Gastroesophageal sphincter (tissue), 4 donors: ENCODE results near the gene HMG20B. TPM values are rescaled to one million over a fixed set of nuclear protein-coding genes. Genes with fewer than 3 reads are reported as not detected.

Experiments used
- ATAC-seq: fragments of 150-250 bp; one replicate; pipeline ENCODE4 v1.9.1; 2016; ENCODE audit warnings: mild to moderate bottlenecking, moderate library complexity
- H3K27ac ChIP-seq, 4 donors: fragments of 200-600 bp; sonication (generic) in 3 of 4; 1 replicate in 3 of 4; 2 replicates in 1 of 4; pipeline ENCODE4 v1.5.1; 2016 to 2019
- H3K27me3 ChIP-seq: fragments of 200-600 bp; sonication (generic); one replicate; pipeline ENCODE4 v1.5.1; 2019
- H3K36me3 ChIP-seq, 2 donors: fragments of 200-600 bp; sonication (generic); one replicate each; pipeline ENCODE4 v1.5.1; 2019; ENCODE audit warnings: control low read depth in 1 of 2
- H3K4me1 ChIP-seq, 3 donors: fragments of 200-600 bp; sonication (generic); 1 replicate in 2 of 3; 2 replicates in 1 of 3; pipeline ENCODE4 v1.5.1; 2016 to 2019; ENCODE audit warnings: control low read depth in 2 of 3
- H3K4me3 ChIP-seq, 2 donors: fragments of 200-600 bp; sonication (generic); one replicate each; pipeline ENCODE4 v1.5.1; 2019; ENCODE audit warnings: mild to moderate bottlenecking in 1 of 2, moderate library complexity in 1 of 2
- H3K9me3 ChIP-seq, 3 donors: fragments of 200-600 bp; sonication (generic); one replicate each; pipeline ENCODE4 v1.5.1; 2017 to 2019; ENCODE audit warnings: control low read depth in 2 of 3
- CTCF ChIP-seq, 4 experiments: fragments of 200-600 bp in 2 of 4; fragments of 450-650 bp in 2 of 4; sonication (generic) in 1 of 4; IDR thresholded peaks; one replicate each; pipeline ENCODE4 v1.5.1; 2017 to 2019; ENCODE audit warnings: antibody characterized with exemption in 4 of 4, mild to moderate bottlenecking in 2 of 4, moderate library complexity in 2 of 4
- EP300 ChIP-seq: sonication (generic); formaldehyde crosslinking; IDR thresholded peaks from one replicate; pipeline ENCODE4 v1.6.1; 2017; ENCODE audit warnings: antibody characterized with exemption, mild to moderate bottlenecking
- POLR2A ChIP-seq, 2 donors: fragments of 450-650 bp; IDR thresholded peaks; one replicate each; pipeline ENCODE4 v1.6.1; 2017; ENCODE audit warnings: antibody characterized with exemption in 2 of 2, mild to moderate bottlenecking in 2 of 2, moderate library complexity in 1 of 2
- POLR2AphosphoS5 ChIP-seq: sonication (generic); formaldehyde crosslinking; IDR thresholded peaks from one replicate; pipeline ENCODE4 v1.6.1; 2017; ENCODE audit warnings: antibody characterized with exemption
- WGBS, 2 donors: methylation state at CpG; one replicate each; pipeline ENCODE4 v1.1.5; 2018; ENCODE audit warnings: low coverage in 1 of 2; 5-methylcytosine and 5-hydroxymethylcytosine counted together
- total RNA-seq, 4 donors: library from RNA; depleted of rRNA; stranded (reverse); fragments of >200 nt; gene quantifications; one replicate each; pipeline ENCODE4 v1.1.0, GENCODE V29; 2016

HMG20B gene
- total RNA-seq, 4 donors from 2014 or later, result 106 to 203 (median 154) TPM

DNA sequence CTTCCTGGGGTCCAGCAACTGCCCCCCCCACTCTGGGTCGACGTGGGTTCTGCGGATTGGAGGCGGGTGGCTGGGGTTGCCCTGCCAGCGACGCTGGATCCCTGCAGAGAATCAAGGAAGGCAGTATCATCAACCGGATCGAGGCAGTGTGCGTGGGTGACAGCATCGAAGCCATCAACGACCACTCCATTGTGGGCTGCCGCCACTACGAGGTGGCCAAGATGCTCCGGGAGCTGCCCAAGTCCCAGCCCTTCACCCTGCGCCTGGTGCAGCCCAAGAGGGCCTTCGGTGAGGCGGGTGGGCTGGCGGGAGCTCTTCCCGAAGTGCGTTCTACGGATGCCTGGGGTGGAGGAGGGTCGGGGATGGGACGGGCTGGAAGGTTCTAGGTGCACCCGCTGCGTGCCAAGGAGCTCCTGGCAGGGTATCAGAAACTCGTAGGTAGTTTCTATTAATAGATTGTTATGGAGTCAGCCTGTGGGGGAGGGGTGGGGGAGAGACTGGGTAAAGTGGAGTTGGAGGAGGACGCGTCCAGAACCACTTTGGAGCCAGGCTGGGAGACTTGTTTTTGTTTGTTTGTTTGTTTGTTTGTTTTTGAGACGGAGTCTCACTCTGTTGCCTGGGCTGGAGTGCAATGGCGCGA, 14.1 kb downstream of the HMG20B start:
- Histone ChIP-seq H3K4me3 (no peak overlapping the region), H3K27ac (peak overlapping the region in 3 of 4 donors; percentile 66 to 76 (median 74)), H3K4me1 (peaks cover 0 to 25% (median 10%) of the 10 kb centered on the region in 3 donors), H3K27me3 (peaks cover 20% of the 10 kb centered on the region), H3K36me3 (peaks cover 0 to 4% of the 10 kb centered on the region in 2 donors), H3K9me3 (no peaks in the 10 kb centered on the region)
- ATAC-seq, result peak; percentile 62
- 56% methylated on average over 5 of the region's 31 CpGs; no CpG with 5 or more reads in 1 of the 2 donors for WGBS, 2 donors
- TF ChIP-seq EP300 (no peak), POLR2AphosphoS5 (no peak), CTCF (IDR thresholded peaks at IDR 0.05) (no peak), POLR2A (IDR thresholded peaks at IDR 0.05) (no peak)

DNA sequence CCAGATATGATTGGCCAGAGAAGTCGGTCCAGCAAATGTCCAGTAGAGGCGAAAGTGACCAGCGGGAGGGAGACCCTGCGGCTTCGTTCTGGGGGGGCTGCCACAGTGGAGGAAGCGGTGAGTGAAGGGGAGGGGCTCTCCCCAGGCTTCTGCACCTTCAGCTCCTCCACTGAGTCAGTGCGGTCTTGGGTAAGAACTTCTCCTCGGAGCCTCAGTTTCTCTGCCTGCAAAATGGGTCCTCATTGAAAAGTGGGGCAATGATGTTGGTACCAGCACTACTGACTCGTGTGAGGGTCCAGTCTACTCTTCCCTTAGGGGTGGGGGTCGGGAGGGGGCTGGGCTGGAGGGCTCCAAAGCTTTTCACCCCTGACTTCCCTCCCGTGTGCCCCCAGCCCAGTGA, 16.7 kb downstream of the HMG20B start:
- Histone ChIP-seq H3K36me3 (peaks cover 0 to 4% of the 10 kb centered on the region in 2 donors), H3K4me1 (peaks cover 0 to 25% (median 10%) of the 10 kb centered on the region in 3 donors), H3K27me3 (peaks cover 20% of the 10 kb centered on the region), H3K4me3 (no peak overlapping the region), H3K27ac (no peak overlapping the region), H3K9me3 (no peaks in the 10 kb centered on the region)
- no peak for TF ChIP-seq CTCF (IDR thresholded peaks at IDR 0.05)
- no peak for ATAC-seq
- WGBS, 2 donors, result 92% methylated on average over 4 of the region's 11 CpGs; no CpG with 5 or more reads in 1 of the 2 donors

- Histone ChIP-seq H3K4me1 (peaks cover 0 to 25% (median 10%) of the 10 kb centered on the region in 3 donors), H3K9me3 (no peaks in the 10 kb centered on the region), H3K27me3 (peaks cover 15% of the 10 kb centered on the region), H3K36me3 (peaks cover 0 to 4% of the 10 kb centered on the region in 2 donors), H3K4me3 (no peak overlapping the region), H3K27ac (no peak overlapping the region)
- no peak for ATAC-seq
- no peak for TF ChIP-seq POLR2A (IDR thresholded peaks at IDR 0.05)
- TF ChIP-seq EP300, result no peak
- TF ChIP-seq POLR2AphosphoS5, result no peak
- no peak for TF ChIP-seq CTCF (IDR thresholded peaks at IDR 0.05)
- no CpG with 5 or more reads among the region's 22 CpGs for whole genome bisulfite sequencing, 2 donors
Observed at GRCh38 chr19:3589949-3590348, 17.2 kb downstream of the HMG20B start.

DNA sequence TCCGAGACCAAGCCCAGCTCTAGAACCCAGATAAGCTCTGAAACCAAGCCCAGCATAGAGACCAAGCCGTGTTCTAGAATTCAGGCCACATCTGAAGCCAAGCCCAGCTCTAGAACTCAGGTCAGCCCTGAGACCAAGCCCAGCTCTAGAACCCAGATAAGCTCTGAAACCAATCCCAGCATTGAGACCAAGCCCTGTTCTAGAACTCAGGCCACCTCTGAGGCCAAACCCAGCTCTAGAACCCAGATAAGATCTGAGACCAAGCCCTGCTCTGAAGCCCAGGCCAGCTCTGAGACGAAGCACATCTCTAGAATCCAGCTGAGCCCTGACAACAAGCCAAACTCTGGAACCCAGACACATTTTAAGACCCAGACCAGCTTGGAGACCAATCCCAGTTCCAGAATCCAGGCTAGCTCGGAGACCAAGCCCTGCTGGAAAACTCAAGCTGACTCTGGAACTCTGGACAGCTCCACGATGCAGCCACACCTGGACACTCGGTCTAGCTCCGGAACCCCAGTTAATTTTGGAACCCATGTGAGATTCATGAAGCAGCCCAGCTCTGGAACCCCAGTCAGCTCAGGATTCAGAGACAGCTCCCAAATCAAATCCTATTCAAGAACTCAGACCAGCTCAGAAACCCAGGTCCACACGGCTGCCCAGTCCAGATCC, 18.4 kb downstream of the HMG20B start:
- H3K27ac ChIP-seq, result no peak overlapping the region
- no peak for ATAC-seq
- 100% methylated on average over 1 of the region's 8 CpGs; no CpG with 5 or more reads in 1 of the 2 donors for WGBS, 2 donors

More for the DNA sequence above, 18.4 kb downstream of the HMG20B start:
- H3K36me3 ChIP-seq, result peaks cover 0 to 13% of the 10 kb centered on the region in 2 donors
- H3K4me3 ChIP-seq, result no peak overlapping the region
- H3K27me3 ChIP-seq, result peaks cover 3% of the 10 kb centered on the region
- H3K4me1 ChIP-seq, result peaks cover 0 to 13% (median 4%) of the 10 kb centered on the region in 3 donors
- no peaks in the 10 kb centered on the region for H3K9me3 ChIP-seq
- TF ChIP-seq POLR2AphosphoS5, result no peak
- TF ChIP-seq POLR2A (IDR thresholded peaks at IDR 0.05), result no peak
- no peak for TF ChIP-seq EP300
- TF ChIP-seq CTCF (IDR thresholded peaks at IDR 0.05), result no peak
